ENCODE measurements around the gene MED27.

The MED27 gene

GRCh38 chr9:131879181-131879910 is 200.3 kb downstream of the MED27 start:
- DNase-seq (ENCODE audit: low read depth) = no peak
- TF ChIP-seq, protein P1, sequence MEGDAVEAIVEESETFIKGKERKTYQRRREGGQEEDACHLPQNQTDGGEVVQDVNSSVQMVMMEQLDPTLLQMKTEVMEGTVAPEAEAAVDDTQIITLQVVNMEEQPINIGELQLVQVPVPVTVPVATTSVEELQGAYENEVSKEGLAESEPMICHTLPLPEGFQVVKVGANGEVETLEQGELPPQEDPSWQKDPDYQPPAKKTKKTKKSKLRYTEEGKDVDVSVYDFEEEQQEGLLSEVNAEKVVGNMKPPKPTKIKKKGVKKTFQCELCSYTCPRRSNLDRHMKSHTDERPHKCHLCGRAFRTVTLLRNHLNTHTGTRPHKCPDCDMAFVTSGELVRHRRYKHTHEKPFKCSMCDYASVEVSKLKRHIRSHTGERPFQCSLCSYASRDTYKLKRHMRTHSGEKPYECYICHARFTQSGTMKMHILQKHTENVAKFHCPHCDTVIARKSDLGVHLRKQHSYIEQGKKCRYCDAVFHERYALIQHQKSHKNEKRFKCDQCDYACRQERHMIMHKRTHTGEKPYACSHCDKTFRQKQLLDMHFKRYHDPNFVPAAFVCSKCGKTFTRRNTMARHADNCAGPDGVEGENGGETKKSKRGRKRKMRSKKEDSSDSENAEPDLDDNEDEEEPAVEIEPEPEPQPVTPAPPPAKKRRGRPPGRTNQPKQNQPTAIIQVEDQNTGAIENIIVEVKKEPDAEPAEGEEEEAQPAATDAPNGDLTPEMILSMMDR (IDR thresholded peaks at IDR 0.05; ENCODE audit: low read length, missing control alignments) = no peak
- H3K4me3 ChIP-seq (replicated peaks; ENCODE audit: low read depth, low read length) = no peak overlapping the region

DNA sequence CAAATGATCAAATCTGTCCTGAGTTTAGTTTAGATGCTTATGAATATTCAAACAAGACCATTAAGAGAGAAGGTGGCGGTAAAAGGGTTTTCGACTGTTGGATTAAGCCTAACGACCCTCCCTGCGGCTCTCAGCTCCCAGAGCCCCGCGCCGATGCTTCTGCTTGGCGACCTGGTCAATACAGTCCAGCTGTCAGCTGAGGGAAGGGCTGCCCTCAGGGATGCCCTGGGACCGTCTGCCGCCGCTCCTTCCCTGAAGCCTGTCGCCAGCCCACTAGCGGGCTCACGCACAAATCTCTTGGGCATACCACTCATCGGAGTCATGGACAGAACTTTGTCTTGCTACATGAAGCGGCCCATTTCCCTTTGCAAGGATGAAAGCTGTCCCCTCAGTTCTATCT is 203.2 kb downstream of the MED27 start:
- H3K4me3 ChIP-seq (replicated peaks; ENCODE audit: low read depth, low read length) = no peak overlapping the region
- TF ChIP-seq, protein P1 (IDR thresholded peaks at IDR 0.05; ENCODE audit: low read length, missing control alignments) = no peak
- no peak for DNase-seq (ENCODE audit: low read depth)

DNA sequence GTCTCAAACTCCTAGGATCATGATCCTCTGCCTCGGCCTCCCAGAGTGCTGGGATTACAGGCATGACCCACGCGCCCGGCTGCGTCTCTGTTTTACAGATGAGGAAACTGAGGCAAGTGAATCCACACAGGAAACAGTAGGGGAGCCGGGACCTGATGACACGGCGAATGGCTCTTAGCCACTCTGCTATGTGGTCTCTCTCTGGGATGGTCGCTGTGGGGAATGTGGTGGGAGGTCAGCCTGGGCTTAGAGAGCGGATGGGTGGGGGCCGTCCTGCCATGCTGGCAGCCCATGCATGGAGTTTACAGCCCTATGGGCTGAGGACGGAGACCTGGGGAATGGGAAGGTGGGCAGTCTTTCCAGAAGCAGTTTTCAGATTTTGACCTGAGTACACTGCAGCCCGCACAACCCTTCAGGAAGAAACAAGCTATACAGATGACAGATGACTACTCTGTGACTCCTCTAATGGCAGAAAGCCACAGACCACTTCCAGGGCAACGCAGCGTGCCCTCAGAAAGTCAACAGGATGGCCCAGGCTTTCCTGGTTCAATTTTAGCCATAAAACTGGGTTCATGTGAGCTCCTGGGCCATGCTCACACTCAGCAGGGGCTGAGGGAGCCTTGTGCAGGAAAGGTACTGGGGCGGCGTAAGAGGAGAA is 203.7 kb downstream of the MED27 start:
- H3K4me3 ChIP-seq (replicated peaks; ENCODE audit: low read depth, low read length) = no peak overlapping the region
- no peak for DNase-seq (ENCODE audit: low read depth)

DNA sequence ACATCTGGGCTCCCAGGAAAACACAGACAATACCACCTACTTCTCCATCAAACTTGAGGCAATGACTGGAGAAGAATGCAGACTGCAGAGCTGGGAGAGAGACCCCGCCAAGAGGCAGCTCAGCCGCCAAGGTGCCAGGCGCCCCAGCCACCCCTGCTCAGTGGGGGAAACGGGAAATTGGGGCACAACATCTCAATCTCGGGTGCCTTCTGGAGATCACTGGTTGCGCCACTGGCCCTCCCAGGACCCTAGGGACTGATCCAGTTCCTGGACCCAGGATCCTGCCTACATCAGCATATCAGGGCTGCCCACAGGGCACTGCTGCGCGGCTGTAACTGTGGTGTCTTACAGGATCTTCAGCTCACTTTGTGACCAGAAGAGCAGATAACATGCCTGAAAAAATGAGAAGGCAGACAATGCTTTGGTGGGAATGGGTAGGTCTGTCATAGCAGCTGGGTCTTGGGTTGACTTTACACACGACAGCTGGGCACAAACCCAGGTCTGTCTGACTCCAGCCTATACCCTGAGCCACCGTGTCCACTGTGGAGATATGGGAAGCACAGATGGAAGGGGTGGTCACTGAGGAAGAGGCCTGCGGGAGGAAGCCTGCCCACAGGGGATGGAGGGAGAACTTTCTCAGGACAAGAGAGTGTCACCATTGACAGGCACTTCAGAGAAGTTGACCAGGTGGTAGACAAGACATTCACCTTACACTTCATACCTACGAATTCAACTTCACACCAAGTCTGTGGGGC is 204.6 kb downstream of the MED27 start:
- TF ChIP-seq, protein P1 (IDR thresholded peaks at IDR 0.05; ENCODE audit: low read length, missing control alignments) = no peak
- no peak for DNase-seq (ENCODE audit: low read depth)
- H3K4me3 ChIP-seq (replicated peaks; ENCODE audit: low read depth, low read length) = no peak overlapping the region

More for the DNA sequence above, 203.7 kb downstream of the MED27 start:
- TF ChIP-seq, protein P1 (IDR thresholded peaks at IDR 0.05; ENCODE audit: low read length, missing control alignments) = no peak

DNA sequence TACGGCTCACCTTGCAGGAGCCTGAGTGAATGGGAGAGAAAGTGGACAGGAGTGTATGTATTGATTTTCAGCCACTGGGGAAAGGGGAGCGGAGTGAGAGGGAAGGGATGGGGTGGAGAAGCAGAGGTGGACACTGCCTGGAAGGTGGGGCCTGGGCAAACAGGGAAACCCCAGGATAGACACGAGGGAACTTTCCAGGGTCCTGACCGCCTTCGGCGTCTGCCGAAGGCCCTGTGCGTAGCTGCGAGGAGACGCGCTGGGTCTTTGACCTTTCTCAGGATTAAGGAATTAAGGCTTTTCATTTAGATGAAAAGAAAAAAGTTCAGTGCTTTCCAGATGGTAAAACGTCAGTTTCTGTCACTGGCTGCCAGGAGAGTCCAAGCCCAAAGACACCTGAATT is 205.2 kb downstream of the MED27 start:
- no peak for DNase-seq (ENCODE audit: low read depth)
- H3K4me3 ChIP-seq (replicated peaks; ENCODE audit: low read depth, low read length) = no peak overlapping the region
- TF ChIP-seq, protein P1 (IDR thresholded peaks at IDR 0.05; ENCODE audit: low read length, missing control alignments) = no peak

DNA sequence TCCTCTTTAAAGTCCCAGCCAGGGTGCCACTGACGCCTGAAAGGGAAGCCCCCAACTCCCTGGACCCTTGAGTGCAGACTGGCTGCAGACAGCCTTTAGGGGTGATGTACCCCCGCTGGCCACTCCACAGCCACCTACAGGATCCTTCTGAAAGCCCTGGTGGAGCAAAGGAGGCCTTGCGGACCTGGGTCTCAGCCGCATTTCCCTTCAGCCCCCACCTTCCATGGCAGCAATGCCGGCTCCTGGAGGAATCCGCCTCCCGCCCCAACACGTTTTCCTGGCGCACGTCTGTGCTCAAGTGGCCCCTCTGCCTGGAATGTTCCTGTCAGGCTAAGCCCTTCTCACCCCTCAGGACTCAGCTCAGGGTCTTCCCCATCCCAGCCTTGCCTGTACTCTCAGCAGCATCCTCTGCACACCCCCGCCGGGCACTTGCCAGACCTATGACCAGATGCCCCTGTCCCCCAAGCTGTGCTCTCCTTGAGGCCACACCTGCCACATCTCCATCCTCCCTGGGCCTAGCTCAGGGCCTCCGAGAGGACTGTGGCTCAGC is 205.7 kb downstream of the MED27 start:
- DNase-seq (ENCODE audit: low read depth) = no peak
- TF ChIP-seq, protein P1 (IDR thresholded peaks at IDR 0.05; ENCODE audit: low read length, missing control alignments) = no peak

More for the DNA sequence above, 205.7 kb downstream of the MED27 start:
- H3K4me3 ChIP-seq (replicated peaks; ENCODE audit: low read depth, low read length) = no peak overlapping the region

Data from fibroblast of pulmonary artery (primary cell).